ENCODE measurements around the gene CREB1. TPM values are rescaled to one million over a fixed set of nuclear protein-coding genes. Genes with fewer than 3 reads are reported as not detected.

Gene CREB1
- total RNA-seq, 1 donor from 2014 or later: 108 TPM

GRCh38 chr2:207567671-207568070 lies 37.9 kb downstream of the CREB1 start:
- Mint-ChIP-seq H3K4me1 (ENCODE audit: low read depth, unreplicated experiment) (no peaks in the 10 kb centered on the region), H3K27ac (ENCODE audit: unreplicated experiment) (no peak overlapping the region), H3K9me3 (ENCODE audit: unreplicated experiment) (no peaks in the 10 kb centered on the region), H3K4me3 (ENCODE audit: unreplicated experiment) (no peak overlapping the region), H3K36me3 (ENCODE audit: unreplicated experiment) (no peaks in the 10 kb centered on the region), H3K27me3 (ENCODE audit: unreplicated experiment) (no peaks in the 10 kb centered on the region)
- DNase-seq: no peak
- TF ChIP-seq, protein P1, sequence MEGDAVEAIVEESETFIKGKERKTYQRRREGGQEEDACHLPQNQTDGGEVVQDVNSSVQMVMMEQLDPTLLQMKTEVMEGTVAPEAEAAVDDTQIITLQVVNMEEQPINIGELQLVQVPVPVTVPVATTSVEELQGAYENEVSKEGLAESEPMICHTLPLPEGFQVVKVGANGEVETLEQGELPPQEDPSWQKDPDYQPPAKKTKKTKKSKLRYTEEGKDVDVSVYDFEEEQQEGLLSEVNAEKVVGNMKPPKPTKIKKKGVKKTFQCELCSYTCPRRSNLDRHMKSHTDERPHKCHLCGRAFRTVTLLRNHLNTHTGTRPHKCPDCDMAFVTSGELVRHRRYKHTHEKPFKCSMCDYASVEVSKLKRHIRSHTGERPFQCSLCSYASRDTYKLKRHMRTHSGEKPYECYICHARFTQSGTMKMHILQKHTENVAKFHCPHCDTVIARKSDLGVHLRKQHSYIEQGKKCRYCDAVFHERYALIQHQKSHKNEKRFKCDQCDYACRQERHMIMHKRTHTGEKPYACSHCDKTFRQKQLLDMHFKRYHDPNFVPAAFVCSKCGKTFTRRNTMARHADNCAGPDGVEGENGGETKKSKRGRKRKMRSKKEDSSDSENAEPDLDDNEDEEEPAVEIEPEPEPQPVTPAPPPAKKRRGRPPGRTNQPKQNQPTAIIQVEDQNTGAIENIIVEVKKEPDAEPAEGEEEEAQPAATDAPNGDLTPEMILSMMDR (IDR thresholded peaks at IDR 0.05; ENCODE audit: partially characterized antibody, unreplicated experiment): no peak

DNA sequence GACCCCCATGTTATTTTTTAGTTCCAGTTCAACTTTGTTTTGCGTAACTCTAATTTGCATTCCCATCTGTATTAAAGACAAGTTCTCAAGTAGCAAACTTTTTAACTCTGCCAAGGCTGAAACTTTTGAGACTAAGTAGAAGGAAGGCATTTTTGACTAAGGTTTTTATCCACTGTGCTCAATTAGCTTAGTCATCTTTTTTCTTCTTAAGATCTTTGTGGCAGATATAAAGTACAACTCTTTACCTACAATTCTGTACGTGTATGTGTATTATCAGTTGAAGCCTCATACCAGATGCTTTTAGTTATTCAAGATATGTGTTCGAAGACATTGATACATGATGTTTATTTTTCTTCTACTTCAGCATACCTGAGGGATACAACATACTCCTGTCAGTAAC lies 41.6 kb downstream of the CREB1 start:
- Mint-ChIP-seq H3K4me1 (ENCODE audit: low read depth, unreplicated experiment) (no peaks in the 10 kb centered on the region), H3K27ac (ENCODE audit: unreplicated experiment) (no peak overlapping the region), H3K36me3 (ENCODE audit: unreplicated experiment) (no peaks in the 10 kb centered on the region), H3K27me3 (ENCODE audit: unreplicated experiment) (no peaks in the 10 kb centered on the region), H3K9me3 (ENCODE audit: unreplicated experiment) (peaks cover 1% of the 10 kb centered on the region), H3K4me3 (ENCODE audit: unreplicated experiment) (no peak overlapping the region)
- no peak for DNase-seq
- TF ChIP-seq, protein P1 (IDR thresholded peaks at IDR 0.05; ENCODE audit: partially characterized antibody, unreplicated experiment): no peak

DNA sequence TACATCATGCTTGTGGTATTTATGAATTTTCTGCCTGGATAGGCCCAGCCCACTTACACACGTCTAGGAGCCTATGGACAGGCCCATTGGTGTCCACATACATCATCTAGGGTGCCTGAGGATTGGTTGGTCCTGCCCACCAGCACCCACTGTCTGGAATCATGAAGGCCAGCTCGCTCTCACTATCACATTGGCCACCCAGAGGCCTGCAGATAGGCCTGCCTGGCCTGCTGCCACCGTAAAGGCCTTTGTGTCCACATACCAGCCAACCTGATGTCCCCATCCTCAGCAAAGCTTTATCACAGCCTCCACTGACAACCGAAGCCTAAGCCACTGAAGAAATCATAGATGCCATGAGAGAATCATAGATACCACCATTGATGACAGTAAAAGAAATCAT lies 55.2 kb downstream of the CREB1 start:
- TF ChIP-seq, protein P1 (IDR thresholded peaks at IDR 0.05; ENCODE audit: partially characterized antibody, unreplicated experiment): no peak
- H3K9me3 Mint-ChIP-seq (ENCODE audit: unreplicated experiment): peaks cover 2% of the 10 kb centered on the region
- DNase-seq: no peak
- peaks cover 4% of the 10 kb centered on the region for H3K27me3 Mint-ChIP-seq (ENCODE audit: unreplicated experiment)
- peaks cover 10% of the 10 kb centered on the region for H3K4me1 Mint-ChIP-seq (ENCODE audit: low read depth, unreplicated experiment)
- peak overlapping the region; percentile 25 for H3K27ac Mint-ChIP-seq (ENCODE audit: unreplicated experiment)
- H3K36me3 Mint-ChIP-seq (ENCODE audit: unreplicated experiment): peaks cover 5% of the 10 kb centered on the region
- H3K4me3 Mint-ChIP-seq (ENCODE audit: unreplicated experiment): no peak overlapping the region

DNA sequence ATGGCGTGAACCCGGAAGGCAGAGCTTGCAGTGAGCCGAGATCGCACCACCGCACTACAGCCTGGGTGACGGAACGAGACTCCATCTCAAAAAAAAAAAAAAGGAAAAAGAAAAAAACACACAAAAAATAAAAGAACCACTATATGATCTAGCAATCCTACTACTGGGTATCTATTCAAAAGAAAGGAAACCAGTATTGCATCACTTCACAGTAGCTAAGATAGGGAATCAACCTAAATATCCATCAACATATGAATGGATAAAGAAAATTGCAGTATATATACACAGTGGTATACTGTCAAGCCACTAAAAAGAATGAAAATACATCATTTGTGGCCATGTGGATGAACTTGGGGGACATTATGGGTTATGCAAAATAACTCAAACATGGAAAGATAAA lies 57.5 kb downstream of the CREB1 start:
- TF ChIP-seq, protein P1 (IDR thresholded peaks at IDR 0.05; ENCODE audit: partially characterized antibody, unreplicated experiment): no peak
- Mint-ChIP-seq H3K27me3 (ENCODE audit: unreplicated experiment) (peaks cover 2% of the 10 kb centered on the region), H3K36me3 (ENCODE audit: unreplicated experiment) (peaks cover 10% of the 10 kb centered on the region), H3K9me3 (ENCODE audit: unreplicated experiment) (peaks cover 2% of the 10 kb centered on the region), H3K4me3 (ENCODE audit: unreplicated experiment) (no peak overlapping the region), H3K4me1 (ENCODE audit: low read depth, unreplicated experiment) (peaks cover 9% of the 10 kb centered on the region), H3K27ac (ENCODE audit: unreplicated experiment) (no peak overlapping the region)
- DNase-seq: no peak

DNA sequence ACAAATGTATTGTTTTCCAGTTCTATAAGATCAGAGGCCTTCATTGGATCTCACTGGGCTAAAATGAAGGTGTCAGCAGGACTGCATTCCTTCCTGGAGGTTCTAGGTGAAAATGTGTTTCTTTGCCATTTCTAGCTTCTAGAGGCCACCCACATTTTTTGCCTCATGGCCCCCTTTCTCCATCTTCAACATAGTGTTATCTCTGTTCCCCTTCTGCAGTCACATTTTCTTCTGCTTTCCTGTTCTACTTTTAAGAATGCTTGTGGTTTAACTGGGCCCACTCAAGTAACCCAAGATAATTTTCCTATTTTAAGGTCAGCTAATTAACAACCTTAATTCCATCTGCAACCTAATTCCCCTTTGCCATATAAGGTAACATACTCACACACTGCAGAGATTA lies 59.4 kb downstream of the CREB1 start:
- TF ChIP-seq, protein P1 (IDR thresholded peaks at IDR 0.05; ENCODE audit: partially characterized antibody, unreplicated experiment): no peak
- Mint-ChIP-seq H3K9me3 (ENCODE audit: unreplicated experiment) (peaks cover 4% of the 10 kb centered on the region), H3K4me3 (ENCODE audit: unreplicated experiment) (no peak overlapping the region), H3K4me1 (ENCODE audit: low read depth, unreplicated experiment) (peaks cover 9% of the 10 kb centered on the region), H3K36me3 (ENCODE audit: unreplicated experiment) (peaks cover 19% of the 10 kb centered on the region), H3K27me3 (ENCODE audit: unreplicated experiment) (peaks cover 2% of the 10 kb centered on the region), H3K27ac (ENCODE audit: unreplicated experiment) (no peak overlapping the region)
- DNase-seq: no peak
